Measurements from ENCODE around the gene LGMN. TPM values are rescaled to one million over a fixed set of nuclear protein-coding genes. Genes with fewer than 3 reads are reported as not detected.

Gene LGMN
- total RNA-seq, 3 donors from 2014 or later, result 70.8 to 193 (median 122) TPM

- no peaks in the 10 kb centered on the region for H3K9me3 ChIP-seq
- H3K36me3 ChIP-seq, result no peaks in the 10 kb centered on the region
- TF ChIP-seq POLR2AphosphoS5 (IDR thresholded peaks at IDR 0.05) (no peak), POLR2A (IDR thresholded peaks at IDR 0.05) (no peak), CTCF (IDR thresholded peaks at IDR 0.05) (no peak)
- H3K27ac ChIP-seq, result peak overlapping the region; percentile 18 to 70
- no peaks in the 10 kb centered on the region for H3K27me3 ChIP-seq
- intact Hi-C loops (cut with DNase I; ENCODE audit: low total_unique reads), result no loop called here
- no peaks in the 10 kb centered on the region for H3K4me1 ChIP-seq
- H3K4me3 ChIP-seq, result peak overlapping the region in 2 of 3 donors; percentile 6 to 45
- no peak for DNase-seq (ENCODE audit: low spot score in 2 of 2)
Measured at GRCh38 chr14:92656306-92657081, 91.9 kb downstream of the LGMN start.

DNA sequence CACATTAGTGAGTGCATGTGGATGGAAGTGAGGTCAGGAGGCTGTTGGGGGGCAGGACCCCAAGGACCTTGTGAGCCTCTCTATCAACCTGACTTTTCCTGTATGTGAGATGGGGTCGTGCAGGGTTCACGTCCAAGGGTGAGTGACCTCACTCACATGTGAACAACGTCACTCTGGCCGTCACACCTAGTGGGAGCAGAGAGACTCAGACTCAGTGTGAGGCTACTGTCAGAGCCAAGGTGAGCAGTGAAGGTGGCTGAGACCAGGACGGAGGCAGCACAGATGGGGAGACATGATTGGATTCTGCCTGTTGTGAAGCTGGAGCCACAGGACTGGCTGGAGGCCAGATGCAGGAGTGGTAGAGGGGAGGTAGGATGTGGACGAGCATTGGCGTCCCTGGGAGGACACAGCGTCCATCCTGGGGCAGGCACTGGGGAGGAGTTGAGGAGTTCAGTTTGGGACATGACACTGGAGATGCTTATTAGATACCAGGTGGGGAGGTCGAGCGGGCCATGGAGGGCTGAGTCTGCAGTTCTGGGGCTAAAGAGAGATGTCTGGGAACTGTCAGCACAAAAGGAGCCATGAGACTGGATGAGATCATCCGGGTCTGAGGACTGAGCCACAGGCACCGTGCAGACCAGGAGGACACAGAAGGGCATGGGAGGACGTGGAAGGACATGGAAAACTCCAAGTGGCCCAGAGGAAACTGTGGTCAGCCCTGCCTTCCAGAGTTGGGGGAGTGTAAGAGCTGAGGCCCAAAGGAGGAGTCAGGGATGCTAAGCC, 92.8 kb downstream of the LGMN start:
- Histone ChIP-seq H3K4me1 (no peaks in the 10 kb centered on the region), H3K9me3 (no peaks in the 10 kb centered on the region), H3K27me3 (no peaks in the 10 kb centered on the region), H3K27ac (peak overlapping the region in 1 of 2 donors; percentile 70), H3K4me3 (peak overlapping the region in 2 of 3 donors; percentile 20 to 45), H3K36me3 (no peaks in the 10 kb centered on the region)
- DNase-seq (ENCODE audit: low spot score in 2 of 2), result no peak
- TF ChIP-seq CTCF (IDR thresholded peaks at IDR 0.05) (no peak), POLR2A (IDR thresholded peaks at IDR 0.05) (no peak), POLR2AphosphoS5 (IDR thresholded peaks at IDR 0.05) (no peak)
- intact Hi-C loops (cut with DNase I; ENCODE audit: low total_unique reads), result no loop called here

- Histone ChIP-seq H3K4me3 (peak overlapping the region in 2 of 3 donors; percentile 35 to 45), H3K36me3 (no peaks in the 10 kb centered on the region), H3K27ac (peak overlapping the region in 1 of 2 donors; percentile 32), H3K27me3 (no peaks in the 10 kb centered on the region), H3K4me1 (no peaks in the 10 kb centered on the region), H3K9me3 (no peaks in the 10 kb centered on the region)
- no peak for TF ChIP-seq POLR2AphosphoS5 (IDR thresholded peaks at IDR 0.05)
- TF ChIP-seq POLR2A (IDR thresholded peaks at IDR 0.05), result no peak
- TF ChIP-seq CTCF (IDR thresholded peaks at IDR 0.05), result no peak
- DNase-seq (ENCODE audit: low spot score in 2 of 2), result no peak
- intact Hi-C loops (cut with DNase I; ENCODE audit: low total_unique reads), result no loop called here
Measured at GRCh38 chr14:92654239-92654901, 94.1 kb downstream of the LGMN start.

Other genes with a start within 250 kb of the LGMN start
- gene RIN3, start 234.8 kb downstream of the LGMN start, total RNA-seq, result 10 to 100 TPM; 10.7 to 19.7 (median 12.1) TPM
- gene GOLGA5, start 45.7 kb upstream of the LGMN start, total RNA-seq, result 10 to 100 TPM; 41.4 to 52.1 (median 49.8) TPM
- gene CHGA, start 174.5 kb upstream of the LGMN start, total RNA-seq, result 1 to 10 TPM in 1 of 3 donors, under 1 TPM in 1, not detected in 1; 0.98 to 1.3 TPM